ENCODE measurements around the gene DLG1.

DNA sequence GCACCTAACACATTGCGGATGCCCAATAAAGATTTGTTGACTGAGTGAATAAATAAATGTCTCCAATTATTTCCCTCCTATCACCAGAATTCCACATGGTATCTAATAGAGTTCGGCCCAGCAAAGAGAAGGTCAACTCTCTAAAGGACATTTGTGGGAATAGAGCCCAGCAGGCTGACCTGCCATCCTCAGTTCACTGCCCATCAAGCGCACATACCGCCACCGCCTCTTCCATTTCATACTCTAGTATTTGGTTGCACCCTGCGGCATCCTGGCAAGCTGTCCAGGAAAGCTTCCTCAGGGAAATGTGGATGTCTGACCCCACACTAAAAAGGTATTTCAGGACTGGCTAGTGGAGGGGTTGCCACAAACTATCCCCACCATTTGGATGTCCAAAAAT is 29.8 kb upstream of the DLG1 start:
- TF ChIP-seq, protein P1, sequence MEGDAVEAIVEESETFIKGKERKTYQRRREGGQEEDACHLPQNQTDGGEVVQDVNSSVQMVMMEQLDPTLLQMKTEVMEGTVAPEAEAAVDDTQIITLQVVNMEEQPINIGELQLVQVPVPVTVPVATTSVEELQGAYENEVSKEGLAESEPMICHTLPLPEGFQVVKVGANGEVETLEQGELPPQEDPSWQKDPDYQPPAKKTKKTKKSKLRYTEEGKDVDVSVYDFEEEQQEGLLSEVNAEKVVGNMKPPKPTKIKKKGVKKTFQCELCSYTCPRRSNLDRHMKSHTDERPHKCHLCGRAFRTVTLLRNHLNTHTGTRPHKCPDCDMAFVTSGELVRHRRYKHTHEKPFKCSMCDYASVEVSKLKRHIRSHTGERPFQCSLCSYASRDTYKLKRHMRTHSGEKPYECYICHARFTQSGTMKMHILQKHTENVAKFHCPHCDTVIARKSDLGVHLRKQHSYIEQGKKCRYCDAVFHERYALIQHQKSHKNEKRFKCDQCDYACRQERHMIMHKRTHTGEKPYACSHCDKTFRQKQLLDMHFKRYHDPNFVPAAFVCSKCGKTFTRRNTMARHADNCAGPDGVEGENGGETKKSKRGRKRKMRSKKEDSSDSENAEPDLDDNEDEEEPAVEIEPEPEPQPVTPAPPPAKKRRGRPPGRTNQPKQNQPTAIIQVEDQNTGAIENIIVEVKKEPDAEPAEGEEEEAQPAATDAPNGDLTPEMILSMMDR (IDR thresholded peaks at IDR 0.05), result no peak
- TF ChIP-seq POLR2A (IDR thresholded peaks at IDR 0.05), result no peak
